Neural cell (in vitro differentiated cells): ENCODE data around the gene LHX4.

ENCODE experiments used
- CTCF ChIP-seq: fragments of 450-650 bp; IDR thresholded peaks from 2 replicates; pipeline ENCODE4 v1.5.1; 2014; ENCODE audit warnings: antibody characterized with exemption, mild to moderate bottlenecking, moderate library complexity; ENCODE audit not compliant: poor library complexity, severe bottlenecking
- EP300 ChIP-seq: fragments of 450-650 bp; conservative IDR thresholded peaks from 2 replicates; pipeline ENCODE4 v1.6.1; 2014; ENCODE audit warnings: antibody characterized with exemption, mild to moderate bottlenecking, moderate library complexity; ENCODE audit not compliant: poor library complexity, severe bottlenecking
- EZH2 ChIP-seq: fragments of 200-600, 300-800 bp; shearing (Covaris generic), sonication (generic); IDR thresholded peaks from 2 replicates; pipeline ENCODE4 v1.6.1; 2014; ENCODE audit warnings: antibody characterized with exemption, low read length, borderline replicate concordance, mild to moderate bottlenecking; ENCODE audit not compliant: insufficient read depth, poor library complexity, severe bottlenecking
- POLR2AphosphoS5 ChIP-seq: IDR thresholded peaks from 2 replicates; pipeline ENCODE4 v1.6.1; 2012
- RAD21 ChIP-seq: fragments of 450-650 bp; conservative IDR thresholded peaks from 2 replicates; pipeline ENCODE4 v1.6.1; 2014; ENCODE audit warnings: antibody characterized with exemption, mild to moderate bottlenecking, moderate library complexity
- REST ChIP-seq: IDR thresholded peaks from 2 replicates; pipeline ENCODE4 v1.6.1; 2012; ENCODE audit warnings: borderline replicate concordance
- SMC3 ChIP-seq: fragments of 450-650 bp; conservative IDR thresholded peaks from 2 replicates; pipeline ENCODE4 v1.6.1; 2014; ENCODE audit warnings: antibody characterized with exemption, mild to moderate bottlenecking, moderate library complexity; ENCODE audit not compliant: poor library complexity

GRCh38 chr1:180229483-180230415 is at the start of gene LHX4:
- peak; percentile 7 for TF ChIP-seq CTCF
- TF ChIP-seq EP300, result no peak
- peak; percentile 53 for TF ChIP-seq EZH2
- no peak for TF ChIP-seq POLR2AphosphoS5
- no peak for TF ChIP-seq SMC3
- no peak for TF ChIP-seq REST
- TF ChIP-seq RAD21, result no peak
